Sigmoid colon (tissue), 7 donors: Measurements from ENCODE around the gene AK5. TPM values are rescaled to one million over a fixed set of nuclear protein-coding genes. Genes with fewer than 3 reads are reported as not detected.

Source experiments
- DNase-seq: peaks from one replicate; pipeline ENCODE4 v3.0.0-alpha.2; 2019
- H3K27ac ChIP-seq, 4 donors: fragments of 200-600 bp; sonication (generic); one replicate each; pipeline ENCODE4 v1.5.1; 2016 to 2019; ENCODE audit warnings: mild to moderate bottlenecking in 1 of 4
- H3K27me3 ChIP-seq, 3 donors: fragments of 200-600 bp; sonication (generic); one replicate each; pipeline ENCODE4 v1.5.1; 2019; ENCODE audit warnings: mild to moderate bottlenecking in 1 of 3
- H3K36me3 ChIP-seq, 4 donors: fragments of 200-600 bp; sonication (generic); one replicate each; pipeline ENCODE4 v1.5.1; 2016 to 2019
- H3K4me1 ChIP-seq, 4 donors: fragments of 200-600 bp; sonication (generic); one replicate each; pipeline ENCODE4 v1.5.1; 2017 to 2019
- H3K4me3 ChIP-seq, 4 donors: fragments of 200-600 bp; sonication (generic); one replicate each; pipeline ENCODE4 v1.5.1; 2017 to 2019; ENCODE audit warnings: mild to moderate bottlenecking in 2 of 4, moderate library complexity in 1 of 4
- H3K9me3 ChIP-seq, 4 donors: fragments of 200-600 bp in 3 of 4; sonication (generic) in 3 of 4; one replicate each; pipeline versions ENCODE4 v1.5.1 to v1.6.1; 2013 to 2019
- CTCF ChIP-seq, 4 experiments: fragments of 450-650 bp in 3 of 4; fragments of 200-600 bp in 1 of 4; IDR thresholded peaks; one replicate each; pipeline ENCODE4 v1.5.1; 2016 to 2019; ENCODE audit warnings: antibody characterized with exemption in 4 of 4, mild to moderate bottlenecking in 3 of 4, moderate library complexity in 2 of 4
- EP300 ChIP-seq, 4 donors: sonication (generic); formaldehyde crosslinking; IDR thresholded peaks; one replicate each; pipeline ENCODE4 v1.6.1; 2017; ENCODE audit warnings: antibody characterized with exemption in 4 of 4
- POLR2A ChIP-seq, 2 donors: fragments of 450-650 bp; IDR thresholded peaks; one replicate each; pipeline ENCODE4 v1.6.1; 2016; ENCODE audit warnings: antibody characterized with exemption in 2 of 2, mild to moderate bottlenecking in 2 of 2, moderate library complexity in 2 of 2
- POLR2AphosphoS5 ChIP-seq, 4 donors: sonication (generic); formaldehyde crosslinking; IDR thresholded peaks; one replicate each; pipeline ENCODE4 v1.6.1; 2017; ENCODE audit warnings: antibody characterized with exemption in 4 of 4
- WGBS, 2 donors: extraction: QIAGEN DNeasy Blood & Tissue Kit; methylation state at CpG; one replicate each; pipeline ENCODE4 v1.1.7; 2013; 5-methylcytosine and 5-hydroxymethylcytosine counted together
- intact Hi-C: fragments of 100-400 bp; cut with DNase I; formaldehyde crosslinking; loops from one replicate; pipeline ENCODE4 v1.15.1; 2023
- polyA plus RNA-seq, 3 donors: library from polyadenylated mRNA; stranded (reverse); fragments of 200-250 nt; gene quantifications; one replicate each; pipeline ENCODE4 v1.2.3, GENCODE V29; 2013
- total RNA-seq, 4 donors: library from RNA; depleted of rRNA; stranded (reverse); fragments of >200 nt; gene quantifications; one replicate each; pipeline ENCODE4 v1.1.0, GENCODE V29; 2016
- donor health status: healthy with polysubstance abuse.
- donor health status: Bipolar disorder and iron deficiency.
- donor health status: healthy.

The AK5 gene
- total and polyA plus RNA-seq, 7 donors: 0.33 to 6.1 (median 1.9) TPM; not detected in 1

DNA sequence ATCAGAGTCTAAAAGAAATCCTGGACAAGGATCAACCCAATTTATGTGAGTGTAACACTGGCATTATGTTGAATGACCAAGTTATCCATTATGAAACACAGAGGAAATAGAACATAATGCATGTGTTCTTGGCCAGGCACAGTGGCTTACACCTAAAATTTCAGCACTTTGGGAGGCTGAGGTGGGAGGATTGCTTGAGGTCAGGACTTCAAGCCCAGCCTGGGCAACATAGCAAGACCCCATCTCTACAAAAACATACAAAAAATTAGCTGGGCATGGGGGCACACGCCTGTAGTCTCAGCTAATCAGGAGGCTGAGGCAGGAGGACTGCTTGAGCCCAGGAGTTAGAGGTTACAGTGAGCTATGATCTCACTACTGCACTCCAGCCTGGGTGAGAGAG lies 270.8 kb downstream of the AK5 start:
- WGBS, 2 donors: 87 to 90% methylated on average over 1 of the region's 1 CpG
- H3K27me3 ChIP-seq: no peaks in the 10 kb centered on the region
- DNase-seq: no peak
- no peaks in the 10 kb centered on the region for H3K4me1 ChIP-seq
- H3K4me3 ChIP-seq: no peak overlapping the region
- H3K27ac ChIP-seq: no peak overlapping the region
- TF ChIP-seq POLR2AphosphoS5 (IDR thresholded peaks at IDR 0.05) (no peak), POLR2A (IDR thresholded peaks at IDR 0.05) (no peak), CTCF (IDR thresholded peaks at IDR 0.05) (no peak), EP300 (IDR thresholded peaks at IDR 0.05) (no peak)
- no peaks in the 10 kb centered on the region for H3K36me3 ChIP-seq
- no peaks in the 10 kb centered on the region for H3K9me3 ChIP-seq
- intact Hi-C loops: no loop called here

GRCh38 chr1:77553568-77554291 lies 271.9 kb downstream of the AK5 start:
- Histone ChIP-seq H3K27me3 (no peaks in the 10 kb centered on the region), H3K36me3 (no peaks in the 10 kb centered on the region), H3K9me3 (no peaks in the 10 kb centered on the region), H3K27ac (no peak overlapping the region), H3K4me1 (no peaks in the 10 kb centered on the region), H3K4me3 (no peak overlapping the region)
- TF ChIP-seq CTCF (IDR thresholded peaks at IDR 0.05) (no peak), POLR2AphosphoS5 (IDR thresholded peaks at IDR 0.05) (no peak), POLR2A (IDR thresholded peaks at IDR 0.05) (no peak), EP300 (IDR thresholded peaks at IDR 0.05) (no peak)
- 59 to 65% methylated on average over 9 of the region's 9 CpGs for WGBS, 2 donors
- DNase-seq: no peak
- intact Hi-C loops: no loop called here

- DNase-seq: no peak
- intact Hi-C loops: no loop called here
- Histone ChIP-seq H3K27me3 (no peaks in the 10 kb centered on the region), H3K27ac (no peak overlapping the region), H3K36me3 (peaks cover 0 to 6% (median 0%) of the 10 kb centered on the region in 4 donors), H3K4me3 (no peak overlapping the region), H3K4me1 (no peaks in the 10 kb centered on the region), H3K9me3 (no peaks in the 10 kb centered on the region)
- no peak for TF ChIP-seq POLR2A (IDR thresholded peaks at IDR 0.05)
- TF ChIP-seq POLR2AphosphoS5 (IDR thresholded peaks at IDR 0.05): peak in 1 of 4 donors; percentile 5
- WGBS, 2 donors: 13 to 16% methylated on average over 1 of the region's 1 CpG
These were observed 274.2 kb downstream of the AK5 start for GRCh38 chr1:77556045-77556444.

- TF ChIP-seq EP300 (IDR thresholded peaks at IDR 0.05): no peak
- no peak for TF ChIP-seq POLR2A (IDR thresholded peaks at IDR 0.05)
- TF ChIP-seq CTCF (IDR thresholded peaks at IDR 0.05): no peak
- TF ChIP-seq POLR2AphosphoS5 (IDR thresholded peaks at IDR 0.05): no peak
- H3K9me3 ChIP-seq: no peaks in the 10 kb centered on the region
- intact Hi-C loops: no loop called here
- no peaks in the 10 kb centered on the region for H3K27me3 ChIP-seq
- H3K4me3 ChIP-seq: no peak overlapping the region
- H3K4me1 ChIP-seq: no peaks in the 10 kb centered on the region
- no peak for DNase-seq
- no peak overlapping the region for H3K27ac ChIP-seq
- H3K36me3 ChIP-seq: peaks cover 0 to 9% (median 0%) of the 10 kb centered on the region in 4 donors
- 83 to 84% methylated on average over 4 of the region's 4 CpGs for WGBS, 2 donors
These were observed 275.2 kb downstream of the AK5 start for GRCh38 chr1:77557053-77557452.

GRCh38 chr1:77558591-77559164 lies 276.9 kb downstream of the AK5 start:
- intact Hi-C loops: no loop called here
- no peak overlapping the region for H3K27ac ChIP-seq
- H3K36me3 ChIP-seq: peaks cover 0 to 9% (median 0%) of the 10 kb centered on the region in 4 donors
- no peaks in the 10 kb centered on the region for H3K4me1 ChIP-seq
- H3K27me3 ChIP-seq: no peaks in the 10 kb centered on the region
- 96 to 97% methylated on average over 5 of the region's 5 CpGs for WGBS, 2 donors
- TF ChIP-seq CTCF (IDR thresholded peaks at IDR 0.05) (no peak), POLR2AphosphoS5 (IDR thresholded peaks at IDR 0.05) (no peak), POLR2A (IDR thresholded peaks at IDR 0.05) (no peak), EP300 (IDR thresholded peaks at IDR 0.05) (no peak)
- H3K4me3 ChIP-seq: no peak overlapping the region
- H3K9me3 ChIP-seq: no peaks in the 10 kb centered on the region
- DNase-seq: no peak
